HG02571 (cell line): Measurements from ENCODE around the gene CCL3.

ENCODE experiments used
- ATAC-seq: cut with Tn5 transposase; IDR thresholded peaks from one replicate; pipeline ENCODE4 v1.9.1; 2021; ENCODE audit warnings: mild to moderate bottlenecking, moderate library complexity; ENCODE audit not compliant: unreplicated experiment

Gene CCL3

GRCh38 chr17:36055921-36056520 is 33.9 kb downstream of the CCL3 start:
- ATAC-seq: no peak

- no peak for ATAC-seq
Observed at GRCh38 chr17:36055171-36055570, 34.8 kb downstream of the CCL3 start.

- ATAC-seq: no peak
Observed at GRCh38 chr17:36049643-36050042, 40.3 kb downstream of the CCL3 start.

- ATAC-seq: no peak
Observed at GRCh38 chr17:36048066-36048465, 41.9 kb downstream of the CCL3 start.
